Choroid plexus epithelial cell (primary cell): ENCODE data around the gene GALNT14.

Experiments
- DNase-seq: peaks from one replicate; pipeline ENCODE4 v3.0.0-alpha.2; 2010; ENCODE audit warnings: low read depth
- H3K4me3 ChIP-seq: 2 replicates; pipeline ENCODE4 v1.5.1; 2011; ENCODE audit warnings: low read depth, mild to moderate bottlenecking, control low read depth, low read length, moderate library complexity
- CTCF ChIP-seq: conservative IDR thresholded peaks from 2 replicates; pipeline ENCODE4 v1.5.1; 2011; ENCODE audit warnings: low read depth, mild to moderate bottlenecking, control low read depth, inconsistent platforms, low read length, moderate library complexity

Gene GALNT14

GRCh38 chr2:31004257-31004656, 134.0 kb downstream of the GALNT14 start:
- no peak overlapping the region for H3K4me3 ChIP-seq
- DNase-seq, result no peak
- TF ChIP-seq CTCF, result no peak

- DNase-seq, result no peak
- TF ChIP-seq CTCF, result no peak
- no peak overlapping the region for H3K4me3 ChIP-seq
These were observed 134.5 kb downstream of the GALNT14 start for GRCh38 chr2:31003749-31004148.

GRCh38 chr2:31002537-31003150, 135.6 kb downstream of the GALNT14 start:
- H3K4me3 ChIP-seq, result no peak overlapping the region
- TF ChIP-seq CTCF, result no peak
- no peak for DNase-seq

- H3K4me3 ChIP-seq, result no peak overlapping the region
- DNase-seq, result no peak
- TF ChIP-seq CTCF, result no peak
These were observed 137.3 kb downstream of the GALNT14 start for GRCh38 chr2:31000970-31001369.

GRCh38 chr2:30998672-30999071, 139.6 kb downstream of the GALNT14 start:
- H3K4me3 ChIP-seq, result no peak overlapping the region
- TF ChIP-seq CTCF, result no peak
- no peak for DNase-seq

GRCh38 chr2:30997979-30998378, 140.3 kb downstream of the GALNT14 start:
- no peak overlapping the region for H3K4me3 ChIP-seq
- TF ChIP-seq CTCF, result no peak
- no peak for DNase-seq

GRCh38 chr2:30994227-30995056, 143.8 kb downstream of the GALNT14 start:
- no peak overlapping the region for H3K4me3 ChIP-seq
- TF ChIP-seq CTCF, result no peak
- DNase-seq, result no peak
